Prostate gland (tissue), 2 donors: ENCODE measurements around the gene KATNAL2.

Source experiments
- CTCF ChIP-seq, 4 experiments: fragments of 200-600 bp in 2 of 4; fragments of 450-650 bp in 2 of 4; sonication (generic) in 2 of 4; IDR thresholded peaks; 1 replicate in 3 of 4; 2 replicates in 1 of 4; pipeline ENCODE4 v1.5.1; 2016 to 2019; ENCODE audit warnings: antibody characterized with exemption in 4 of 4, mild to moderate bottlenecking in 2 of 4, moderate library complexity in 2 of 4
- POLR2A ChIP-seq: fragments of 450-650 bp; IDR thresholded peaks from one replicate; pipeline ENCODE4 v1.6.1; 2016; ENCODE audit warnings: antibody characterized with exemption, mild to moderate bottlenecking

GRCh38 chr18:46915800-46916550 is 1.4 kb upstream of the KATNAL2 start:
- TF ChIP-seq CTCF (IDR thresholded peaks at IDR 0.05) (no peak), POLR2A (no peak)
